PC-3 (cell line): ENCODE measurements around the gene CSNK1A1L. TPM values are rescaled to one million over a fixed set of nuclear protein-coding genes. Genes with fewer than 3 reads are reported as not detected.

ENCODE experiments used
- ATAC-seq: fragments of 200-7000 bp; cut with Tn5 transposase; 2 replicates; pipeline ENCODE4 v1.9.1; 2020; ENCODE audit warnings: mild to moderate bottlenecking, moderate library complexity
- BruUV-seq: library from RNA; stranded (reverse); fragments of 400-500 nt; replicated peaks from 2 replicates; lab custom pipeline; 2021; lab: Mats Ljungman, UMichigan
- CTCF ChIA-PET: fragments of 300-600 bp; sonication (Branson Sonifier 250); formaldehyde crosslinking; loops from one replicate; lab custom pipeline; 2022; ENCODE audit warnings: antibody characterized with exemption; lab: Charles Lee
- POLR2A ChIA-PET: fragments of 300-600 bp; sonication (Branson Sonifier 250); formaldehyde crosslinking; loops from one replicate; lab custom pipeline; 2022; ENCODE audit warnings: antibody characterized with exemption; ENCODE audit not compliant: unreplicated experiment; lab: Charles Lee
- DNase-seq: peaks from one replicate; pipeline ENCODE4 v3.0.0-alpha.2; 2015
- H2AFZ ChIP-seq: fragments of 300-600 bp; sonication (generic); 2 replicates; pipeline ENCODE4 v1.6.0; 2016; ENCODE audit warnings: antibody characterized with exemption, low read length
- H3F3A ChIP-seq: fragments of 300-600 bp; sonication (generic); one replicate; pipeline ENCODE4 v1.6.0; 2017; ENCODE audit warnings: antibody characterized with exemption, low read length, control low read depth, mild to moderate bottlenecking; ENCODE audit not compliant: unreplicated experiment
- H3K27ac ChIP-seq: fragments of 300-600 bp; sonication (generic); 2 replicates; pipeline ENCODE4 v1.5.1; 2016; ENCODE audit warnings: mild to moderate bottlenecking, low read length
- H3K27me3 ChIP-seq: fragments of 300-600 bp; sonication (generic); 2 replicates; pipeline ENCODE4 v1.6.1; 2016; ENCODE audit warnings: low read length, mixed read lengths
- H3K36me3 ChIP-seq: fragments of 300-600 bp; sonication (generic); 2 replicates; pipeline ENCODE4 v1.6.1; 2016; ENCODE audit warnings: low read depth, mixed run types, low read length, mixed read lengths
- H3K4me1 ChIP-seq: fragments of 300-600 bp; sonication (generic); 2 replicates; pipeline ENCODE4 v1.5.1; 2016; ENCODE audit warnings: low read length; ENCODE audit not compliant: insufficient read depth
- H3K4me2 ChIP-seq: fragments of 300-600 bp; sonication (generic); 2 replicates; pipeline ENCODE4 v1.6.0; 2016; ENCODE audit warnings: low read length
- H3K4me3 ChIP-seq: fragments of 300-600 bp; sonication (generic); 2 replicates; pipeline ENCODE4 v1.5.1; 2016; ENCODE audit warnings: mild to moderate bottlenecking, low read length, mixed read lengths
- H3K79me2 ChIP-seq: fragments of 300-600 bp; sonication (generic); 2 replicates; pipeline ENCODE4 v1.6.1; 2017; ENCODE audit warnings: low read length, mixed read lengths
- H3K9ac ChIP-seq: fragments of 300-600 bp; sonication (generic); 2 replicates; pipeline ENCODE4 v1.6.0; 2016; ENCODE audit warnings: mild to moderate bottlenecking, low read length
- H3K9me2 ChIP-seq: fragments of 300-600 bp; sonication (generic); replicated peaks from 2 replicates; pipeline ENCODE4 v1.6.1; 2016; ENCODE audit warnings: mixed run types, low read length, mixed read lengths
- H3K9me3 ChIP-seq: fragments of 300-600 bp; sonication (generic); 2 replicates; pipeline ENCODE4 v1.6.1; 2016; ENCODE audit warnings: low read length, mixed read lengths
- H4K20me1 ChIP-seq: fragments of 300-600 bp; sonication (generic); 2 replicates; pipeline ENCODE4 v1.6.1; 2016; ENCODE audit warnings: low read length, mixed read lengths
- CTCF ChIP-seq: fragments of 300-600 bp; sonication (generic); conservative IDR thresholded peaks from 2 replicates; pipeline ENCODE4 v1.5.1; 2017; ENCODE audit warnings: antibody characterized with exemption, low read depth, mild to moderate bottlenecking, low read length
- EZH2 ChIP-seq: fragments of 300-600 bp; sonication (generic); IDR thresholded peaks from one replicate; pipeline ENCODE4 v1.6.1; 2017; ENCODE audit warnings: antibody characterized with exemption, mild to moderate bottlenecking, low read length; ENCODE audit not compliant: unreplicated experiment
- EZH2phosphoT487 ChIP-seq: fragments of 300-600 bp; sonication (generic); IDR thresholded peaks from 2 replicates; pipeline ENCODE4 v1.6.1; 2018; ENCODE audit warnings: mild to moderate bottlenecking, antibody characterized with exemption, low read length, borderline replicate concordance
- intact Hi-C: fragments of 100-400 bp; cut with micrococcal nuclease; formaldehyde crosslinking; loops from 2 replicates; pipeline ENCODE4 v1.9.0; 2023
- total RNA-seq: library from RNA; depleted of rRNA; stranded (reverse); fragments of >200 nt; gene quantifications from 2 replicates; pipeline ENCODE4 v1.2.3, GENCODE V29; 2014

Gene CSNK1A1L
- total RNA-seq, 1 experiment from 2014 or later: not detected

GRCh38 chr13:37134411-37135041 lies 29.1 kb upstream of the CSNK1A1L start:
- TF ChIP-seq EZH2phosphoT487: no peak
- TF ChIP-seq CTCF: no peak
- TF ChIP-seq EZH2: no peak
- Histone ChIP-seq H3K9me2 (no peaks in the 10 kb centered on the region), H3K27me3 (no peaks in the 10 kb centered on the region), H3K27ac (no peak overlapping the region), H2AFZ (no peak overlapping the region), H3K9ac (no peak overlapping the region), H4K20me1 (no peaks in the 10 kb centered on the region), H3K4me2 (no peak overlapping the region), H3K4me3 (no peak overlapping the region), H3K4me1 (no peaks in the 10 kb centered on the region), H3K79me2 (no peaks in the 10 kb centered on the region), H3F3A (no peaks in the 10 kb centered on the region), H3K9me3 (no peaks in the 10 kb centered on the region), H3K36me3 (no peaks in the 10 kb centered on the region)
- ChIA-PET CTCF (no interaction called here), POLR2A (no interaction called here)
- DNase-seq (no peak), ATAC-seq (no peak)
- intact Hi-C loops: no loop called here
- BruUV-seq: no TSS peak

GRCh38 chr13:37132211-37132610 lies 26.7 kb upstream of the CSNK1A1L start:
- Histone ChIP-seq H3K9ac (no peak overlapping the region), H3K4me3 (no peak overlapping the region), H3K4me2 (no peak overlapping the region), H3K27me3 (no peaks in the 10 kb centered on the region), H3K9me2 (no peaks in the 10 kb centered on the region), H3K79me2 (no peaks in the 10 kb centered on the region), H3K9me3 (no peaks in the 10 kb centered on the region), H3K36me3 (no peaks in the 10 kb centered on the region), H3F3A (no peaks in the 10 kb centered on the region), H3K27ac (no peak overlapping the region), H2AFZ (no peak overlapping the region), H3K4me1 (no peaks in the 10 kb centered on the region), H4K20me1 (no peaks in the 10 kb centered on the region)
- DNase-seq (no peak), ATAC-seq (no peak)
- intact Hi-C loops: no loop called here
- CTCF ChIA-PET: no interaction called here
- BruUV-seq: no TSS peak
- TF ChIP-seq EZH2phosphoT487 (no peak), CTCF (no peak), EZH2 (no peak)
- POLR2A ChIA-PET: no interaction called here

- Histone ChIP-seq H3K27ac (no peak overlapping the region), H3K9me3 (no peaks in the 10 kb centered on the region), H3K4me3 (no peak overlapping the region), H3K4me1 (no peaks in the 10 kb centered on the region), H3K36me3 (no peaks in the 10 kb centered on the region), H3K4me2 (no peak overlapping the region), H3K9me2 (no peaks in the 10 kb centered on the region), H2AFZ (no peak overlapping the region), H3K27me3 (no peaks in the 10 kb centered on the region), H3K9ac (no peak overlapping the region), H3K79me2 (no peaks in the 10 kb centered on the region), H4K20me1 (no peaks in the 10 kb centered on the region), H3F3A (no peaks in the 10 kb centered on the region)
- ChIA-PET CTCF (no interaction called here), POLR2A (interaction anchor here (0.6 kb wide), 1 partner anchor 170 kb away, joined by 6 read pairs; no protein-coding TSS in a partner anchor)
- no peak for DNase-seq
- intact Hi-C loops: no loop called here
- no peak for TF ChIP-seq EZH2
- no TSS peak for BruUV-seq
- peak; percentile 13 for ATAC-seq
Observed at GRCh38 chr13:37131092-37131491, 25.6 kb upstream of the CSNK1A1L start.
